Heart left ventricle (tissue), 13 donors: Measurements from ENCODE around the gene RHBDF2.

Experiments used
- POLR2A ChIP-seq, 2 donors: fragments of 450-650 bp; IDR thresholded peaks; one replicate each; pipeline ENCODE4 v1.6.1; 2017; ENCODE audit warnings: antibody characterized with exemption in 2 of 2, mild to moderate bottlenecking in 2 of 2, moderate library complexity in 2 of 2
- TF ChIP-seq, protein P1 (sequence below), 12 donors: fragments of 200-600 bp; sonication (generic) in 4 of 12; IDR thresholded peaks; one replicate each; pipeline versions ENCODE4 v1.5.0 to v1.8.0; 2018 to 2022; ENCODE audit warnings: antibody characterized with exemption in 12 of 12, mild to moderate bottlenecking in 5 of 12
- donor health status: ischemic (EF 13 %, LVEDD 7.1; RV severe dilation, severe dysfunction).
- donor health status: DM: no; HTN: yes; CAD: no.
- donor health status: DM: no; HTN: no; CAD: no.
- donor health status: ischemic (EF 25% LVEDD 6.9; RV normal size, moderate dysfunction).
- donor health status: ischemic (EF 25% LVEDD 5.7; RV mildly dilated, moderate dysfunction).
- donor health status: ischemic (EF 35%, LVEDD 5.7; RV mildly dilated, moderate dysfunction).
- donor health status: nonischemic (EF 11% LVEDD 7.7; RV severe dilation, severe dysfunction).
- donor health status: DM: yes; HTN: yes; CAD: no.
- donor health status: PGD.
- donor health status: ischemic (EF 29% LVEDD 5.4; RV normal size, mild dysfunction).
- donor health status: nonischemic (EF 23%, LVEDD 6.1; RV moderate dilation, normal function).

GRCh38 chr17:76528528-76529223, 27.5 kb upstream of the RHBDF2 start:
- TF ChIP-seq, protein P1, sequence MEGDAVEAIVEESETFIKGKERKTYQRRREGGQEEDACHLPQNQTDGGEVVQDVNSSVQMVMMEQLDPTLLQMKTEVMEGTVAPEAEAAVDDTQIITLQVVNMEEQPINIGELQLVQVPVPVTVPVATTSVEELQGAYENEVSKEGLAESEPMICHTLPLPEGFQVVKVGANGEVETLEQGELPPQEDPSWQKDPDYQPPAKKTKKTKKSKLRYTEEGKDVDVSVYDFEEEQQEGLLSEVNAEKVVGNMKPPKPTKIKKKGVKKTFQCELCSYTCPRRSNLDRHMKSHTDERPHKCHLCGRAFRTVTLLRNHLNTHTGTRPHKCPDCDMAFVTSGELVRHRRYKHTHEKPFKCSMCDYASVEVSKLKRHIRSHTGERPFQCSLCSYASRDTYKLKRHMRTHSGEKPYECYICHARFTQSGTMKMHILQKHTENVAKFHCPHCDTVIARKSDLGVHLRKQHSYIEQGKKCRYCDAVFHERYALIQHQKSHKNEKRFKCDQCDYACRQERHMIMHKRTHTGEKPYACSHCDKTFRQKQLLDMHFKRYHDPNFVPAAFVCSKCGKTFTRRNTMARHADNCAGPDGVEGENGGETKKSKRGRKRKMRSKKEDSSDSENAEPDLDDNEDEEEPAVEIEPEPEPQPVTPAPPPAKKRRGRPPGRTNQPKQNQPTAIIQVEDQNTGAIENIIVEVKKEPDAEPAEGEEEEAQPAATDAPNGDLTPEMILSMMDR (IDR thresholded peaks at IDR 0.05) = peak in 6 of 12 donors; percentile 6 to 32 (median 18)
- TF ChIP-seq POLR2A (IDR thresholded peaks at IDR 0.05) = no peak
